Endometrial microvascular endothelial cells (primary cell): ENCODE data around the gene LOC101059915.

Source experiments
- in situ Hi-C: cut with HindIII; loops from 2 replicates; pipeline ENCODE4 v1.10.0; 2017; ENCODE audit warnings: low sequenced_read_pairs, low pct_unique_long_range_greater_than_20kb; ENCODE audit errors: inconsistent ontology term

Gene LOC101059915

DNA sequence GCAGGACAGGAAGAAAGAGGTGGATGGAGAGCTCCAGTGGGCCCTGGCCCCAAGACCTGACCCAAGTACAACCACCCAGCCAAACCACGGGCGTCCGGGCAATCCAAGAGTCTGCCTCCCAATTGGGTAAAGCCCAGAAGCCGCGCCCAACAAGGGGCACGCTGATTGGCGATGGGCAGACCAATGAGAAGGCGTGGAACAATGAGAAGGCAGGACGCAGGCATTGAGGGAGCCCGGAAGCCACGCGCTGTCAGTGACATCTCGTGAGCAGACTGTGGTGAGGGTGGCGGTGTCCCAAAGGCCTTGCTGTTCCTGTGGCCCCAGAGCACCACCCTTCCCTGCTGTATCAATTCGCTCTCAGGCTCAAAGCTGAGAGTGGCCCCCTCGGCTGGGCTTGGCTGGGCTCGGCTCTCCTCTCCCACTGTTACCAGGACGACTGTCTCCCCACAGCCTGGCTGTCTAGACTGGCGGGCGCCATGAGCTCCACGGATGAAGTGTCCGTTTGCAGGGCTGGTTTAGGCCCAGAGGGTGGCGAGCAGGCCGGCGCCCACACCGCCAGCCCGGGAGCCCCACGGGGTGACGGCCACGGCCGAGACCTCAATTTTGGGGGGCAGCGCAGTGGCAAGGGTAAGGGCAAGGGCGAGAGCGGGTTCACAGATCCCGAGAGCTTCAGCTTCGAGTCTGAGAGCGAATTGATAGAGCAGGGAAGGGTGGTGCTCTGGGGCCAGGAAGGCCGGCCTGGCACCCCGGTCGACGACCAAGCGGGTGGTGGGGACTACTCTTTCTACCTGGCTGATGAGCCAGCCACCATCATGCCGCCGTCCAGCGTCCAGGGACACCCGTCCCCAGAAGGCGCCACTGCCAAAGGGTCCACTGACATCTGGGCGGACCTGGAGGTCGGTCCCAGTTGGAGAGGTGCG lies at the start of gene LOC101059915:
TSS of gene LOC101059915 (plus strand) at position 219 of the 920 bp plus-strand sequence.
- in situ Hi-C loops: no loop called here

DNA sequence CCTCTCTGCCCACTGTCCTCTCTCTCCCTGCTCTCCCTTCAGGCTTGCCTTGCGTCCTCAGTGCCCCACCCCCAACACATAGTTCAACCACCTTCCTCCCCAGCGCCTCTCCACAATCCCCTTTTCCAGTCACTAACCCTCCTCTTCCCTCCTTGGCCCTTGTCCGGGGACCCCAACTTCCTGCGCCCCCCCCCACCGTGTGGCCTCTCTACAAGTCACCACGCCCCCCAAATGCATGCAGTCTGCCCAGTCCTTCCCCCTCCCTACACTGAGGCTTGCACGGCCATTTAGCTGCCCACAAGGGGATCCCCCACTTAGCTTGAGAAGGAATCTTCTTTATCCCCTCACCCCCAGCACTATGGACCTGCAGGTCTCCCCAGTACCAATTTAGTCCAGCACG lies 49.6 kb upstream of the LOC101059915 start:
- in situ Hi-C loops: no loop called here

GRCh38 chrX:71618303-71618721 lies 49.0 kb upstream of the LOC101059915 start, which contains the start of gene CXCR3:
Gene CXCR3 (minus strand): TSS chrX:71618511. CDS start chrX:71618449, 62 bp downstream.
- in situ Hi-C loops: no loop called here

DNA sequence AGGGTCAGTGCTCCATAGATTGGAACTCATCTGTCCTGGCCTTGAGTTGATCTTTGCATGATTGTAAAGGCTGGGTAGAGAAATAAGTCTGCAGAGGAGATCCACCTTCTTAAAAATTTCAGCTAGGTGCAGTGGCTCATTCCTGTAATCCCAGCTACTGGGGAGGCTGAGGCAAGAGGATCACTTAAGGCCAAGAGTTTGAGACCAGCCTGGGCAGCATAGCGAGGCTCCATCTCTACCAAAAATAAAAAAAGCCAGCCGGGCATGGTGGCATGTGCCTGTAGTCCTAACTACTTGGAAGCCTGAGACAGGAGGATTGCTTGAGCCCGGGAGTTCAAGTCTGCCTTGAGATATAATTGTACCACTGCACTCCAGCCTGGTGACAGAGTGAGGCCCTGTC lies 48.6 kb upstream of the LOC101059915 start:
- in situ Hi-C loops: no loop called here

DNA sequence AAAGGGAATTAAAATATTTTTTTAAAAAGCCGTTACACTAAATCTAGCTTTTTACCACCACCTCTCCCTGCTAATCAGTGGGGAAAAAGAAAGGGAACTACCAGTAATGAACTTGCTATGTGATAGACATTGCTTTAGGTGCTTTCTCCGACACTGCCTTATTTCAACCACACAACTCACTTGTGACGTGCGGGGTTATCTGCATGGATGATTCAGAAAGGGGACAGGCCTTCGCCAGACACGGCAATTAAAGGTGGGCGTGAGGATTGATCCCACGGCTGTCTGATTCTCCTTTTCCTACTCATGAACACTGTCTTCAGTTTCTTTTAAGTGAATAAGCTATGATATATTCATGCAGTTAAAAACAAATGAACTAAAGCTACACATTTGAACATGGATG lies 48.2 kb upstream of the LOC101059915 start:
- in situ Hi-C loops: no loop called here

- in situ Hi-C loops: no loop called here
Measured at GRCh38 chrX:71619986-71620385, 47.4 kb upstream of the LOC101059915 start.

DNA sequence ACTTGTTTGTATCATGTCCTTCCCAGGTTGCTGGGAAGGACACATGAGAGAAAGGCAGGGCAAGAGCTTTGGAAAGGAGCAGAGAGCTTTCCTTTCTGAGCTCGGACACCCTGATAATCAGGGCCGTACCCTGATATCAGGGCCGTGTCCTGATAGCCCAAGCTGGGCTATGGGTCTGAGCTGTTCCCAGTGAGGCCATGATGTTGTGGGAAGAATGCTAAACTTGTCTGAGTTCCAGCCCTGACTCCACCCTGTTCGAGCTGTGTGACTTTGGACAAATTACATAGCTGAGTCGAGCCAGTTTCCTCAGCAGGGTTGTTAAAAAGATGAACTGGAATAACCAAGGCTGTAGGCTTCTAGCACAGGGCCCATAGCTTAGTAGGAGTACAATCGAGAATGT lies 45.7 kb upstream of the LOC101059915 start:
- in situ Hi-C loops: no loop called here

GRCh38 chrX:71622032-71622575 lies 45.2 kb upstream of the LOC101059915 start:
- in situ Hi-C loops: no loop called here

GRCh38 chrX:71622576-71623450 lies 44.5 kb upstream of the LOC101059915 start:
- in situ Hi-C loops: no loop called here

DNA sequence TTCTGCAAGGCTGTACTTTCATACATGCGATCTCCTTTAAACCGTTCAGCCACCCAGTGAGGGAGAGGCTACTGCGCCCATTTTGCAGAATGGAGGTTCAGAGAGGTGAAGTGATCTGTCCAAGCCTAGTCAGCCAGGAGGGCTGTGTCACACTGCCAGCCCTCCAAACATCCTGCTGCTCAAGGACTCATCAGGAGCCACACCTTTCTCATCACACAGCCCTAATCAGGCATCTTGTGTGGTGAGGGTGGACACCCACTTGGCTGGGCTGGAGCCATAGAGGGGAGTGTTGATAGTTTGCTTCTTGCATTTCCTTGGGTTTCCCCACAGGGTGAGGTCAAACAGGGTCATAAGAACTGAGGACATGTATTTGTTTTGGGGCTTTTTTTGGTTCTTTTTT lies 43.6 kb upstream of the LOC101059915 start:
- in situ Hi-C loops: no loop called here

GRCh38 chrX:71625471-71625870 lies 41.9 kb upstream of the LOC101059915 start:
- in situ Hi-C loops: no loop called here

DNA sequence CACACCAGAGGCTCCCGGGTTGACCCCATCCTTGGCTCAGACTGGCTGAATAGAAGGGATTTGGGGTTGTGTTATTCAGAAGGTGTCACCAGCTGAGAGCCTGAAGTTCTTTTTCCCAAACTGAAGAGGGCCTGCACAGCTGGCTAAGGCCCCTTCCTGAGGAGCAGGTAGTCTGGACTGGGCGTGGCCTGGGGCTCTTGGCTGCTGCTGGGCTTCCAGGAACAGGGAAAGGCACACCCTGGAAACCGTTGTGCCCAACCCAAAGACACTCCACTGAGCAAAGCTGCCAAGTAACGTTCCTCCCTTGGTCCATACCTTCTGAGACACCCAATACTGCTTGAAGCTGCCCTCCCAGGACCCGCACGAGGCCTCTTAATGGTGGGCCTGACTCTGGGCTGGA lies 40.8 kb upstream of the LOC101059915 start:
- in situ Hi-C loops: no loop called here

DNA sequence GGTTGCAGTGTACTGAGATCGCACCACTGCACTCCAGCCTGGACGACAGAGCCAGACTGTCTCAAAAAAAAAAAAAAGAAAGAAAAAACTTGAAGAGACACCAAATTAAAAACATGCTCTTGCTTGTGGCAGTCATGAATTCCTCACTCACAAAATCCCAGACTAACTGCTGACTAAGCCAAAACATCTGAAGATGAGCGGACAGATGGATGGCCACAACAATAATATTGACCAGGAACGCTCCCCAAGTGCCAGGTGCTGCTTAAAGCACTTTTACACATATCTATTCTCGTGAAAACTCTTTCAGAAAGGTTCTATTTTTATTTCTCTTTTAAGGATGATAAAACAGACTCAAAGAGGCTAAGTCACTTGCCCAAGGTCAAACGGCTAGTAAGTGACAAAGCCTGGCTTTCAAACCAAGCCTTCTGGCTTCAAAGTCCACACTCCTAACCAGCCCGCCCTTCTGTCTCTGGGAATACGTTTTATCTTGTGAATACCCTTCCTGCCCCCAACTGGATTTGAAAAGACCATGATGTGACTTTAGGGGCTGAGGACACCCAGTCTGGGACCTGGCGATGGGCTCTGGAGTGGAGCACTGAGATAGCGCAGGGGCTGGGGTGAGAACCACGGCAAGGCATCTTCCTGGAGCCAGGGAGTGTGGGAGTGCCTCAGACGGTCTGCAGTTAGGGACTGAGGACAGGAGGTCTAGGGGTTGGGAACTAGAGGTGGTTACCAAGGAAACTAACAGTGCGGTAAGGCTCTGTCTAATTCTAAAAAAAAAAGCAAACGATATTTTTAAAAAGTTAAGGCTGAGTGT lies 39.5 kb upstream of the LOC101059915 start:
- in situ Hi-C loops: no loop called here

DNA sequence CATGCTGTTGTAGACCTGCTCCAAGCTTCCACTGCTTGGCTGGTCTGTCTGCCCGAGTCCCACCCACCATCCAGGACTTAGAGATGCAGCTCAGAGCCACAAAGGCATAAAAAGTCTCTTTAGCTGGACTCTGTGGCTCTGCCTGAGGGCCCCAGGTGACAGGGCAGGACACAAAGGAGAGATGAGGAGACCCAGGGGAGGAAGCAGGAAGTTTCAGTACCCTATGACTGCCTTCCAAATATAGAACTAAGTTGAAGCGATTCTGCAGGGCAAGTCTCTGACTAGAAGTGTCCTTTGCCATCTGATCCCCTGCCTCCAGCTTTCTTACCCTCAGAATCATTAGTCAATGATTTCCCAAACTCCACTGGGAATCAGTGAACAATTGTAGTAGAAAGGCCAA lies 37.9 kb upstream of the LOC101059915 start:
- in situ Hi-C loops: no loop called here

GRCh38 chrX:71632923-71633657 lies 34.3 kb upstream of the LOC101059915 start:
- in situ Hi-C loops: no loop called here

DNA sequence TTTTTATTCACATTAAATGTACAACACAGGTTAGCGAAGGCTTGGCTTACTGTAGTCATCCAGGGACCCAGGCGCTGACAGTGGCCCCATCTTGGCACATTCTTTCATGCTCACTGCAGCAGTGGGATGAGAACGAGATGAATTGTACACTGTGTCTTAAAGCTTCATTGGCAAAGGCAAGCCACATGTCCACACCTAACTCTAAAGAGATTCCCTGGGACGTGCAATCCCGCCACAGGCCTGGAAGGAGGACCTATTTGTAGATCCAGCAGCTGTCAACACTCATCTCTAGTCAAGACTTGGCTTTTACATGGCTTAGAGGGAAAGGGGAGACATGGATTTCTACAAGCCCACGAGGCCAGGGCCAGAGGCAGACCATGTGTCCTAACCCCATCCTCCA lies 33.0 kb upstream of the LOC101059915 start:
- in situ Hi-C loops: no loop called here

DNA sequence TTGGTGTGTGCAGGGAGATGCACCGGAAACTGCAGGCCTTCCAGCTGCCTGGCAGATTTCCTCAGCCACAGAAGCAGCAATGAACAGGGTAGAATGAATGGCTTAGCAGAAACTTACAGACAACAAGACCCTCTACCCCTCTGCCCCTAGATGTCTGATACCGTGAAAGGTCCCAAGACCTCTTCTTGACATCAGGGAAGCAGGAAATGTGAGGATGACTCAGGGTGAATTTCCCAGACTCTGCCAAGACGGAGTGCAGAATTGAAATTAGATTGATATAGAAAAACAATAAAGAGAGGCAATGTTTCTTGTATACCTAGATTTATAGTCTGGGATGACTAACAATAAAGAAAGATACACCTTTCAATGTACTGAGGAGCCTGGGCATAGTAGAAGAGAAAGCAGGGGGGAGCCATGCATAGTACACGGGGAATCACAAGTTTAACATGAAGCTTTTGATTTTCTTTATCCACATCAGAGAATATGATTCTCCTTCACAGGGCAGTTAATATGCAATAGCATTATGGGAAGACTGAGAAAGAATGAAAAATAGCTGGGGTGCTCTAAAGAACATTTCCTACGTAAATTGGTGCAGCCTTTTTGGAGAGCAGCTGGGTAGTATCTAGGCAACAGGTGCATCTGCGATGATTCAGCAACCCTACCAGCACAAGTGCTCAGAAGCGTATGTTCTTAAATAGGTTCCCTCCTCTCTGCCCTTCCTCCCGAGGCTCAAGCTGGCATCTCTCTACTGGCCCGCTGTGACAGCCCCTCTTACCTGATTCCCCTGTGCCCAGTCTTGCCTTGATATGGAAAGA lies 30.7 kb upstream of the LOC101059915 start:
- in situ Hi-C loops: no loop called here
